CD4-positive, alpha-beta T cell treated with Interleukin-2 at 100 ng/mL for 4 hours (primary cell): ENCODE data around the gene WWOX.
A peak's percentile ranks its signal among the peaks of the same experiment; 100 is the strongest.

ENCODE experiments used
- DNase-seq: peaks from one replicate; pipeline ENCODE4 v3.0.0-alpha.2; 2020; ENCODE audit warnings: low spot score

The WWOX gene

DNA sequence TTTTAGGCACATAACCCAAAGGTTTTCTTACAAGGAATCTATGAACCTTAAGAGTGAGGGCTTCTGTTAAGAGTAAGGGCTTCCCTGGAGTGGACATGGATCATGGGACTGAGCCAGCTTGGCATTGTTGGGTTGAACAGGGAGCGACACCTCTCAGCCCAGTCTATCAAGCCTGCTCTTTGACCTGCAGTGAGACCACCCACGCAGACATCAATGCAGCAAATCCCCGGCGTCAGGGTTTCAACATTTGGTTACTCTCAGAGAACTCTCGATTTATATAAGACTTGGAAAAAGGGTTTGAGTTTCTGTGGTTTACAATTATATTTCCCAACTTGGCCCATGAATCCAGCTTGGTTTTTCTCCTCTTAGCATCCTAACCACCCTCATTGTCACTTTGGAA lies 299.9 kb downstream of the WWOX start:
- no peak for DNase-seq

DNA sequence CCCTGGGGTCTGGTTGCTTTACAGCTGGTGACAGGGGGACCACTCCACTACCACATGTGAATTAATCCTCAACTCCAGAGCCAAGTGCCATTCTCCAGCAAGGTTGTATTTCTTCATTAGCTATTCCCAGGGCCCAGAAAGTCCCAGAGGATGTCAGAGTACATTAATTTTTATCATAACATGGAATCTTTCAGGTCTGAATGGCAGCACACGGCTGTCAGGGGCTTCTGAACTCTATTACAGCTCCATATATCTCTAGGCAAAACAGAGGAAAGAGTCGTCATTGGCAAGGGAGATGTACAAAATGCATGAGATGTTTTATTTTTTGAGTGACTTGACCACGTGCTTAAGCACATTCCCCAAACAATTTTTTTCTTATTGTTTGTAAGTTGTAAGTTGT lies 303.4 kb downstream of the WWOX start:
- DNase-seq: no peak

DNA sequence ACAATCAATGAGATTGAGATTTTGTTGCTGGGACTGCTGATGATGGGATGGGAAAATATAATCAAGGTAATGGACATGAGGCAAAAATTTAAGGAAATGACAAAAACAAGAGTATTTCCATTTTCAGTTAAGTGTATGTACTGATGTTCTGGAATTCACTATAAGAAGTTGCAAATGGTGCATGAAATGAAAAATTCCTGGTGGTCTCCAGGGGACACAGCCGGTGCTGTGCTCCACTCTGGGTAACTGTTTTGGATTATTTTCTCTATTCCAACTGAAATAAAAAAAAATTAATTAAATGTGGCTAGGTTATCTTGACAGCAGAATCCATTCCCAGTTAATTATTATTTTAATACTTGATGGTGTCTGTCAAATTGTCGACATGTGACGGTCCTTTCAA lies 305.6 kb downstream of the WWOX start:
- DNase-seq: no peak

DNA sequence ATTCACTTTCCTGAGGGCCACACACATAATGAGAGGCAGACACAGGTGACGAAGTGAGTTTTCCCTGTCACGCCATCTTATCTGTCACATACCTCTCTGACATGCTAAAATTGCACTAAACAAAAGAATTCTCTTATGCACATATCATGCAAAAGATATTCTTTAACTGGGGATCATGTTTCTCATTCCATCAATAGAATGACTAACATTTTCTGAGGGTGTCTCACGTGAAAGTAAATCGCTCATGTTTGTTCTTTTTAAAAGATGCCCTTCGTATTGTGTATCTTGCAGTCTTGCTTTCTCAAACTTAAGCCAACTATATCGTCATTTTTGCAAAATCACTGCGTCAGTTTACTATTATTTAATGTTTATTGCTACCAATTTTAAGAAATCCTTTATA lies 306.4 kb downstream of the WWOX start:
- no peak for DNase-seq

DNA sequence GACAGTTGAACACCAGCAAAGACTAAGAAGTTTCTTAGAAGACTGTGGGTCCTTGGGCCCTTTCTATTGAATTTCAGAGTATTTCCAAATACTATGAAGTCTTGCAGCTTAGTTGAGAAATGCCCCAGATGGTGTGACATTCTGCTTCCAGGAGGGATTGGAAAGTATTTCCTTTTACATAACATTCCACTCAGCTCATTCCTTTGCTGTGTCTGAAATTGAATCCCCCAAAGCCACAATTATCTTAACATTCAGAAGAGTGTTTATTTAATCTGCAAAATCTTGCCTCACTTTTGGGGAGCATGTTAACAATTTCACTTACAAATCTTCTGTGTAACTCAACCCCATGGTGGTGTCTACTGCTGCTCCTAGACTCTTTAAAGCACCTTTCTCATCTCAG lies 307.7 kb downstream of the WWOX start:
- no peak for DNase-seq

DNA sequence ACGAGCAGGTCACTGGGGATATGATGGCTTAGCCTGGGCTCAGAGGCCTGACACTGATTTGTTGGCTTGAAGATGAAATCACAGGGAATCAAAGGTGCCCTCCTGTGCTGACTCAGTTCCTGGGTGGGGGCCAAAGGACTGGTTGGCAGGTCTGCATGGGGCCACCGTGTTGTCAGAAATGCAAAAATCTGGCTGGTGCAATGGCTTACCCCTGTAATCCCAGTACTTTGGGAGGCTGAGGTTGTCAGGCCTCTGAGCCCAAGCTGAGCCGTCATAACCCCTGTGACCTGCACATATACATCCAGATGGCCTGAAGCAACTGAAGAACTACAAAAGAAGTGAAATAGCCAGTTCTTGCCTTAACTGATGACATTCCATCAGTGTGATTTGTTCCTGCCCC lies 314.2 kb downstream of the WWOX start:
- DNase-seq: no peak

DNA sequence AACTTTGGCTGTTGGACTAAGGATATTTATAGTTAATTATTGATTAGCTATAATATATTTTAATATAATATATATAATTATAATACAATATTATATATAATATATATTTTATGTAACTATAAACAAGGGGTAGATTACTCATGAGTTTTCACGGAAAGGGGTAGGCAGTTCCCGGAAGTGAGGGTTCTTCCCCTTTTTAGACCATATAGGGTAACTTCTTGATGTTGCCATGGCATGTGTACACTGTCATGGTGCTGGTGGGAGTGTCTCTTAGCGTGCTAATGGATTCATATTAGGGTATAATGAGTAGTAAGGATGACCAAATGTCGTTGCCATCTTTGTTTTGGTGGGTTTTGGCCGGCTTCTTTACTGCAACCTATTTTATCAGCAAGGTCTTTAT lies 315.6 kb downstream of the WWOX start:
- no peak for DNase-seq

DNA sequence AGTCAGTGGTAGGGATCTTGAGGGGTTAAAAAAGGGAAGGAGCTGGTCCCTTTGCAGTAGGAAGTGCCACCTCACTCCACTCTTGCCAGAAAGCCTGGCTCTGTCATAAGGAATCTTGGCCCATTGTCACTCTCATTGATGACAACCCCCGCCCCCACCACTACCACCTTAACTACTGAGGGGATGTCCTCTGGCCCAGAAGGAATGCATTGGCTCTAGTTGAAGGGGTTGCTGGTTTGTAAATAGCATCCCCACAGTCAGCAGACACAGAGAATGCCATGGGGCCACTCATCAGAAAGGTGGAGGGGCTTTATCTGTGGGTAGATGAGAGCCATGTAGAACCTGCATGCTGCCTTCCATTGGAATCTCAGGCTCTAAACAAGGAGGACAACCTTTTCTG lies 316.2 kb downstream of the WWOX start:
- no peak for DNase-seq

DNA sequence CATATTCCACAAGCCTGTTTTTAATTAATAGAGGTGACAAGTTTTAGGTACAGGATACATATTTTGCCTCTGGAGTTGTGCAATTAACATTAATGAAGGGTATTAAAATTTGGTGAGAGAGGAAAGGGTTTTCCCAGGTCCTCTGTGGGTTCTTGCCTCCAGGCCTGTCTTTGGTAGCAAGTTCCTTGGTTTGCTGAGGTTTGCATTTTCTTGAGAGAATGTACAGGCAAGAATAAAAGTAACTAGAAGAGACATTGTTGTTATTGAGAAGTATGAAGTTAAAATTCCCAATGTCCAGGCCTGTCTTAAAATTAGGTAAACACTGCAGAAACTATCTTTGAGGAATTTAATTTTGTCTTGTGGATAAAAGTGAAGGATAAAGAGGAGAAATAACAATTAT lies 316.9 kb downstream of the WWOX start:
- DNase-seq: no peak

DNA sequence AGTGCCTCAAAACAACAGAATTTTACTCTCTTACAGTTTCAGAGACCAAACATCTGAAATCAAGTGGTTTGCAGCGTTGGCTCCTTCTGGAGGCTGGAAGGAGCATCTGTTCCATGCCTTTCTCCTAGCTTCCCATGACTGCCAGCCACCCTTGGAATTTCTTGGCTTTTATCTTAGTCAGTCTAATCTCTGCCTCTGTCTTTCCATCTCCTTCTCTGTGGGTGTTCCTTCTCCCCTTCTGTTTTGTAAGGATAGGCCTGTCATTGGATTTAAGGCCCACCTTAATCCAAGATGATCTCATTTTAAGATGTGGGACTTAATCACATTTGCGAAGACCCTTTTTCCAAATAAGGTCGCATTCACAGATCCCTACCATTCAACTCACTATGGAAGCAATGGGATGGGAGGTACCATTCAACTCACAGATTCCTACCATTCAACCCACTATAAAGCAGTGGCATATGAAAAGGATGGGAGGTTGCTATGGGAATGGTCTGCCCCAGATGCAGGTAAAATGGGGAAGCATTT lies 321.8 kb downstream of the WWOX start:
- DNase-seq: no peak

DNA sequence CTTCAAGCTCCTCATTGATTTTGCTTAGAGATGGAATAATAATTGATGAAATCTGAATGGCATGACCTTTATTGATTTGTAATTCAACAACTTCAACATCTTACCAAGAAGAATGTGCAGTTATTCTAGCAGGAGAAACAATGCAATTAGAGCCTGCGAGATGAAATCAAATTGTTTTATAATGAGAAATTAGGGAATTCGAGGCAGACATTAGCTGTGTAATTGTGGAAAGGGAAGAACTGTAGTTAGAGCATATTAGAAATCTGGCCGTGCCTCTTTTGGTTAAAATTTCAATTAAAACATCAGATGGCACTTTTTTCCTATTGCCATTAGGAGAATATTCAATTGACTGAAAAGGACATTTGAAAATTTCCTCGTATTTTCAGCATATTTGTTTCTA lies 325.8 kb downstream of the WWOX start:
- no peak for DNase-seq

DNA sequence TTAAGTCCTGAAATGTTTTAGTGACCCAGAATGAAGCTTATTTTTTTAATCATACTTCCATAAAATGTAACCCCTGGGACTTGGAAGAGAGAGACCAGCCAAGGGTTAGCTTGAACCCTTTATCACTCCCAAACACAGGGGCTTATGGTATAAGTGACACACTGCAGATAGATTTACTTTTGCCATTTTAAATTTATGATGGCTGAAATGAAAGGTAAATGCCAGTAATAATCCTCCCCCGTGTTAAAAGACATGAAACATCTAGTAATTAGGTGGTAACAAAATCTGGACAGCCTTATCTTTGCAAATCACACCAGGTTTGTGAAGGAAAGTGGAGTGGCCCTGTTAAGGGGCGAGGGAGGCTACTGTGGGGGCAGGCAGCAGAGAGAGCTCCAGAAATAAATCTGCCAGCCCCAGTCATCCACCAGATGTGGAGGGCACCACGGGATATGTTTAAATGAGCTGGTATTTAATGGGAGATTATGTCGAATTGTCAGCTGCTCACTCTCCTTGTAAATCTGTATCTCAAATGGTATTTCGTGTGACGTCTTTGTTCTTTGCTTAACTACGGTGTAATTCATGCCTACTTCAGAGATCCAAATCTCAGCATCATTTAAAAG lies 326.5 kb downstream of the WWOX start:
- DNase-seq: no peak

DNA sequence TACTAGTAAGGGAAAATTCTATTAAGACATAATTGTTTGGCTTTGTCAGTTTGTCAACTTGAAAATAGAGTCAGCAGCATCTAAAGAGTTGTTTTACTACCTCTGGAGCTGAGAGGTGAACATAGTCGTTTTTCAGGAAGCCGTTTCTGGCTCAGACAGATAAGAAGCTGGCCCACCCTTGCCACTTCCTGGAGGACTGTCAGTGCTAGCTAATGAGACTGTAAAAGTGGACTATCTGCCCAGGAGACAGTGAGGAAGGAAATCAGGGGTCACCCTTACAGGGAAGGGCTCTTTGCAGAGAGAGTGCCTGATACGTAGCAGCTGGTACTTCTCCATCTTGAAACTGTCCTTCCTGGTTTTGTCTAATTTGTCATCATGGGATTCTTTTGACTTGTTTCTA lies 328.7 kb downstream of the WWOX start:
- no peak for DNase-seq

DNA sequence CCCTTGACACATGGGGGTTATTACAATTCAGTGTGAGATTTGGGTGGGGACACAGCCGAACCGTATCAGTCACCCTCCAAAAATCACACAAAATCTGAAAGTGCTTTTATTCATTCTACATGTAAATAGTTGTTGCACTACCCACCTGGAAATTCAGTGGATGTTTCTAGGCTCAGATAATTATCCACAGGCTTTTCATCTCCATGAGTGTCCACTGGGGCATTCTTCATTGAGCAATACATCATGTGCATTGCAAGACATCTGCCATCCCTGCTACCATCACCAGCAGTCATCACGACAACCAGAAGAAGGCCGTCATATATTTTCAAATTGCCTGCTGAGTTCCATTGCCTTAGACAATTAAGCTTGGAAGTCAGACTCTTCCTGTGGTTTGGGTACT lies 330.8 kb downstream of the WWOX start:
- DNase-seq: no peak

DNA sequence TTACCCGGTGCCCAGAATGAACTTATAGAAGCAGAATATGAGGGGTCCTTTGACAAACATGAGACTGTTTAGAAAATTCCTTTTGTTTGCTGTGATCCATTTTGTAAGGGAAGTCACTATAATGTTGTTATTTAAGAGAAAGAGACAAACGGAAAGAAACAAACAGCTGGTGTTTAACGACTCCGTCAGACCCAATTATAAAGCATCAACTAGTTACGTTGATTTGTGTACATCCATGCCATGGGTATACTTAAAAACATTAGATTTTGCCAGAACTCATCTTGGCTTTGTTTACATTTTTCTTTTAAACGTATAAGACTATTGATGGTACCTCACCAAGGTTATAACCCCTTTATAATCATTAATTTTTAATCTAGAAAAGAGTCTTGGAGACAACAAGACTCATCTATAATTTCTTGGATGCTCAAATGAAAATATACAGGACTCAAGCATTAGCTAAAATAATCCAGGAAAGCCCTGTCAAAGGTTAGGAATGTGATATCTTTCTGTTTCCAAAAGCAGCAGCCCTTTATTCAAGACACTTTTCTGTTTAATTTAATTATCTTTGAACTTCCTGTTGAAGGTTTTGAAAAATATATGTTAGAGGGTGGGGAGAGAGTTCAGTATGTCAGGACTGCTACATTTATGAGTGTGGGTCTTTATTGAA lies 331.7 kb downstream of the WWOX start:
- DNase-seq: no peak

DNA sequence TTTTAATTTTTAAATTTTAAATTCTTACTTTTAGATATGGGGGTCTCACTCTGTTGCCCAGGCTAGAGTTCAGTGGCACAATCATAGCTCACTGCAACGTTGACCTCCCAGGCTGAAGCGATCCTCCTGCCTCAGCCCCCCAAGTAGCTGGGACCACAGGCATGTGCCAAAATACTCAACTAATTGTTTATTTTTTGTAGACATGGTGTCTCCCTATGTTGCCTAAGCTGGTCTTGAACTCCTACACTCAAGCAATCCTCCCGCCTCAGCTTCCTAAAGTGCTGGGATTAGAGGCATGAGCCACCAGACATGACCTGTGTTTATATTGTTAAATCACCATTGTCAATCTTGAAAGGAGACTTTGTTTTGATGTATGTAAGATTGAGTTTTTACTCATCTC lies 332.2 kb downstream of the WWOX start:
- no peak for DNase-seq

DNA sequence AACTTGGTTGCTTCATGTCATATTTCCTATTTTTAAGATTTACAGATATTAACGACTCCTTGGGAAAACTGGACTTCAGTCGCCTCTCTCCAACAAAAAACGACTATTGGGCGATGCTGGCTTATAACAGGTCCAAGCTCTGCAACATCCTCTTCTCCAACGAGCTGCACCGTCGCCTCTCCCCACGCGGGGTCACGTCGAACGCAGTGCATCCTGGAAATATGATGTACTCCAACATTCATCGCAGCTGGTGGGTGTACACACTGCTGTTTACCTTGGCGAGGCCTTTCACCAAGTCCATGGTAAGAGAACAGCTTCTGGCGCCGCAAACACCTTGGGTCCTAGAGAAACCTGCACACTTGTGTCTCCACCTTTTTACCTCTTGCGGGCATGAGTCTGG lies 333.0 kb downstream of the WWOX start:
- no peak for DNase-seq

DNA sequence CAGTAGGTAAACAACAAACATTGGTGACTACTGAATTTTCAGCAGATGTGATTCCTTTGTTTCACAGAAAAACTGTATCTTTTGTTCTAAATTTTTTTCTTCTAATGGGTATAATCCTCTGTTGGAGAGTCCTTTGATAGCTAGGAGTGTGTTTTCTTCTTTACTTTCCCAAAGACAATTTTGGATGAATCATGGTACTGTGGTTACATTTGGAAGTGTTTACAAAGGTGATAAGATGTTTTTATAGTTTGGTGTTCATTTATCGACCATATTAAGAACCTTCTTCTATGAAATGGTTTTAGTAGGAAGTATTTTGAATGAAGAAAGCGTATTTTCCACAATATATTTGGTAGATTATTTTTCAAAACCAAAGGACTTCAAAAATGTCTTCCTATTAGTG lies 333.7 kb downstream of the WWOX start:
- DNase-seq: no peak

DNA sequence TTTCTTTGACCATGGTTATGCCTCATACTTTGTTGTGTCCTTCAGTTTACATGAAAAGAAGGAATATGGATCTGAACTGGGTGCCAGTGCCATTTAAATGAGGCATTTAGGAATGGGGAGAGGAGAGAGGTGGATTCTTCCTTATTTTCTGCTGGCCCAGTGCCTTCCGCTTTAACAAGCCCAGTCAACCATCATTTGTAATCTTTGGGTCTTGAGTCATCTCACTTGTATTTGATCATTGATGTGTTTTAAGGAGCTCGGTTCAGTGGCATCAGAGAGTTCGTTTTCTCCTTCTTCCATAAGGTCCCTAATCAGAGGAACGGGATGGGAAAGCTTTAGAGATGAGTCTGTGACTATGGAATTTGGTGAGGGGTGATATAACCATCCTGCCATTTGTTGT lies 334.9 kb downstream of the WWOX start:
- DNase-seq: no peak

DNA sequence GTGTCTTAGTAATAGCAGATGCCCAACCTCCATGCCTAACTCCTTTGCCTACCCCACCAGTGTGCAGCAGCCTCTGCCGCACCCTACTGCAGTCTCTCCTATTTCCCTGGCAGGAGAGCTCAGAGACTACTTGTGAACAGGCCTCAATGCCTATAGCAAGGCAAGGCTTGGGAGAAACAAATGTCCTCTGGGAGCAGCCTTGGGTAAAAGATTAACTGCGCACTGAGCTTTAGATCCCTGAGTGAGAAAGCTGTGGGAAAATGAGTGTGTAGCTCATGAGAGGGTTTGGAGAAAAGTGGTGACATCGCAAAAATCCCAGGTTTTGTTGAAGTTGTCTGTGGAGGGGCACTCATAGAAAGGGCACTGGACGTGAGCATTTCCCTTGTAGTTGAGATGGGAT lies 335.8 kb downstream of the WWOX start:
- DNase-seq: no peak

DNA sequence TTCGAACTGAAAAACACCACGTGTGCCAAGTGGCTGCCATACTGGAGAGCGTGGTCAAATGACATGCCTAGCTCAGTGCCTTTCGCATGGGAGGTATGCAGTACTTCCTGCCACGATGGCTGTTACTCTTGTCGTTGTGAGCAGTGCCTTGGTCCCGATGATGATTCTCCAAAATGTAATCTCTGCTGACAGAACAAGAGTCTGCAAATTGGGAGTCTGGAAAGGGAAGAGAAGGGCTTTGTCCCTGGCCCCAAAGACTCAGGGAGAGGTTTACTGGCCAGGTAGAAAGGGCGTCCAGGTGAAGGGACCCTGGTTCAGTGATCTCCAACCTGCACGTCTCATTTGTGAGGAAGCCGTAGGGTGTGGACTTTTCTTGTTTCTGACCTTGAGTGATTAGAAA lies 336.6 kb downstream of the WWOX start:
- DNase-seq: no peak

DNA sequence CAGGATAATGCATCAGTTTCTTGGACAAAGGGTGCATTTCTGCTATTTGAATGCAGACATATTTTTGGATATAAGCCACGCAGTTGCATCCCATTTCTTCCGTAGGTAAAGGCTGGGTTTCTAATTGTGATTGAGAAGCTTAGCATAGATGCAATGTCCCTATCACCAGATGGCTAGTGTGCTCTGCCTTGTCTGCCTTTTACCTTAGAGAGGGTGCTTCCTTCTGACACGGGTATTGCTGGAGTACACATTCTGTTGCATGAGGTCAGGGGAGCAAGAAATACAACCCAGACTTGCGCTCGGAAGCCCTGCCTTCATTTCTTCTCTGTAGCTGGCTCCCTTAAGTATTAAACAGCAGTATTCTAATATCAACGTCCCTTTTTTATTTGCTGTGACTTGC lies 337.4 kb downstream of the WWOX start:
- DNase-seq: no peak

DNA sequence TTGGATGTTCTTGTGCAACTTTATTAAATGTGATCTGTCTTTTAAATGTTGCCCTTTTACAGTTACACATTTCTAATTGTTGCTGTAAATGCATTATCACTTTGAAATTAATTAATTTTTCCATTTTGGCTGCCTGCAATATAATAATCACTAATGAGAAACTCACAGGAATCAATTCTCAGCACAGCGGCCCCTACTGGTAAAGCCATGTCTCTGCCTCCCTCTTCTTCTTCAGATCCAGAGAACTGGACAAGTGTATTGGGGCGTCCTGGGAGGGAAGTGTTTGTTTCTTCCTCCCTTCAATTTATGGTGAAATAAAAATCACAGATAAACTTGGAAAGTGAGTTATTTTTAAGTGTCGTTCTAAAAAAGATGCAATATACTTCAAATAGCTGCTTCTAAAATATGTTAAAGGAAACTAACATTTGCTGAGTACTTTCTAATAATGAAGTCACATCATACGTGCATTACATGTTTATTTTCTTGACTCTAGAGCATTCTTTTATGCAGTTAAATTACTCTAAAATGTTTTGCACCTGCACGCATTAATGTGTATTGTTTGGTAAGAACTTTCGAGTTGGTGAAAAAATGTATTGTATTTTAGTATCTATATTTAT lies 338.0 kb downstream of the WWOX start:
- peak; percentile 40 for DNase-seq

DNA sequence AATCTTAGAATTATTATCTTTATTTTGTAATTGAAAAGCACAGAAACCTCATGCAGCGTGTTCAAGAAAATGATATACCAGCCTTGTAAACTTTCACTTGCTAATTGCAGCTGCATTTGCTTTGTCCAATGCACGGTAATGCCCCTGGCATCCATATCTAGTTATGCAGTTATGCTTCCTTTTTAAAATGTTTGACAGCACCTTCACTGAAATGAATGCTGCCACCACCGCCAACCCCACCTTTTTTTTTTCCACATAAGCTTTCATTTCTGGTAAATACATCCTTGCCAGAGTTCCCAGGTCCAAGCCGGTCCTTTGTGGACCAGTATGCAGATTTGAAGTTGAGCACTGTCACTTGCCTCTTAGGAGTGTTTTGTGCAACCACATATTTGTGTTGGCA lies 338.8 kb downstream of the WWOX start:
- no peak for DNase-seq
